ENCODE data around the gene AOAH. TPM values are rescaled to one million over a fixed set of nuclear protein-coding genes. Genes with fewer than 3 reads are reported as not detected.

The AOAH gene
- total RNA-seq, 1 experiment from 2014 or later: not detected

DNA sequence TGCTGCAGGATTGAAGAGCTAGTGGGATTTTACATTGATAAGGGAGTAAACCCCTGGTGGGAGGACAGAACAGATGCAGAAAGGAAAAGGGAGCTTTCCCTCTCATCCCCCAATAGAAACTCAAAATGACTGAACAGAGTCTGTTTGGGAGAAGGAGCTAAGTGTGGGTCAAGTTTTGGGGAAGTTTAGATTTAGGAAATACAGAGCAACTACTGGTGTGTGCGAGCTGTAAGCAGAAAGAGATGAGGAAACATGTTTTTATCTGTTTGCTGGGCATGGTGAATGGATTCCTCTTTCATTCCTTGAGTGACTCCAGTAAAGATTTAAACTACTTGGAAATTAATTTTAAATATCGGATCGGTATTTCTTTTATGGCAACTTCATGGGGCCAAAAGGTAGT, 132.7 kb downstream of the AOAH start:
- H3K4me3 ChIP-seq (ENCODE audit: low read depth, low read length): no peak overlapping the region
- peaks cover 2% of the 10 kb centered on the region for H3K4me1 Mint-ChIP-seq (ENCODE audit: low read depth, unreplicated experiment)
- no peak for DNase-seq
- BruUV-seq (replicated peaks): no TSS peak
- H3K27ac Mint-ChIP-seq (ENCODE audit: unreplicated experiment): no peak overlapping the region
- no peak overlapping the region for H3K4me3 Mint-ChIP-seq (ENCODE audit: unreplicated experiment)
- intact Hi-C loops (cut with micrococcal nuclease; ENCODE audit: unreplicated experiment): no loop called here
- ChIA-PET CTCF (no interaction called here), POLR2A (no interaction called here)
- no peaks in the 10 kb centered on the region for H3K27me3 ChIP-seq (replicated peaks; ENCODE audit: control insufficient read depth, insufficient read depth, low read length)
- no peaks in the 10 kb centered on the region for H3K36me3 Mint-ChIP-seq (ENCODE audit: insufficient read depth, unreplicated experiment)
- H3K36me3 ChIP-seq (ENCODE audit: control insufficient read depth, insufficient read depth, low read length): no peaks in the 10 kb centered on the region
- H3K4me1 ChIP-seq: no peaks in the 10 kb centered on the region
- H3K9me3 Mint-ChIP-seq (ENCODE audit: unreplicated experiment): no peaks in the 10 kb centered on the region
- no peaks in the 10 kb centered on the region for H3K9me3 ChIP-seq
- TF ChIP-seq, protein P1, sequence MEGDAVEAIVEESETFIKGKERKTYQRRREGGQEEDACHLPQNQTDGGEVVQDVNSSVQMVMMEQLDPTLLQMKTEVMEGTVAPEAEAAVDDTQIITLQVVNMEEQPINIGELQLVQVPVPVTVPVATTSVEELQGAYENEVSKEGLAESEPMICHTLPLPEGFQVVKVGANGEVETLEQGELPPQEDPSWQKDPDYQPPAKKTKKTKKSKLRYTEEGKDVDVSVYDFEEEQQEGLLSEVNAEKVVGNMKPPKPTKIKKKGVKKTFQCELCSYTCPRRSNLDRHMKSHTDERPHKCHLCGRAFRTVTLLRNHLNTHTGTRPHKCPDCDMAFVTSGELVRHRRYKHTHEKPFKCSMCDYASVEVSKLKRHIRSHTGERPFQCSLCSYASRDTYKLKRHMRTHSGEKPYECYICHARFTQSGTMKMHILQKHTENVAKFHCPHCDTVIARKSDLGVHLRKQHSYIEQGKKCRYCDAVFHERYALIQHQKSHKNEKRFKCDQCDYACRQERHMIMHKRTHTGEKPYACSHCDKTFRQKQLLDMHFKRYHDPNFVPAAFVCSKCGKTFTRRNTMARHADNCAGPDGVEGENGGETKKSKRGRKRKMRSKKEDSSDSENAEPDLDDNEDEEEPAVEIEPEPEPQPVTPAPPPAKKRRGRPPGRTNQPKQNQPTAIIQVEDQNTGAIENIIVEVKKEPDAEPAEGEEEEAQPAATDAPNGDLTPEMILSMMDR (IDR thresholded peaks at IDR 0.05; ENCODE audit: insufficient read depth in 1 of 2, low read depth in 1 of 2, low read length in 1 of 2, severe bottlenecking in 1 of 2, unreplicated experiment in 1 of 2): no peak
- peaks cover 7% of the 10 kb centered on the region for H3K27me3 Mint-ChIP-seq (ENCODE audit: insufficient read depth, unreplicated experiment)

DNA sequence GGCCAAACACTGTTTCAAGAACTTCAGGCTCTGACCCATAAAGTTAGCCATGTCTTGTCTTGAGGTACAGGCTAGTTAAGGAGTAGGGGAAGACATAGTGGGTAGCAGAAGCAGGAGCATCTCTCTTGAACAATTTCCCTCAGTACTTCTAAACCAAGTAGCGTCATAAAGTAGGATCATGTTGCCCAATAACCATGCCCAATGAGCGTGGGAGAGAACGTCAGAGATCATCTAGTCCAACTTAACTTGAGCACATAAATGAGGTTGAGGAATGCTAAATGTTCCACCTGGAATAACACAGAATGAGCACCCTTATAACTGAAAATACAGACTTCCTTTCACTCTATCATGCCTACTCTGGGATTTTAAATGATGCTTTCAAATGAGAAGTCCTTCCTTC, 134.9 kb downstream of the AOAH start:
- Histone ChIP-seq H3K9me3 (no peaks in the 10 kb centered on the region), H3K36me3 (ENCODE audit: control insufficient read depth, insufficient read depth, low read length) (no peaks in the 10 kb centered on the region), H3K4me1 (no peaks in the 10 kb centered on the region), H3K27me3 (replicated peaks; ENCODE audit: control insufficient read depth, insufficient read depth, low read length) (no peaks in the 10 kb centered on the region), H3K4me3 (ENCODE audit: low read depth, low read length) (no peak overlapping the region)
- no TSS peak for BruUV-seq (replicated peaks)
- H3K4me3 Mint-ChIP-seq (ENCODE audit: unreplicated experiment): no peak overlapping the region
- TF ChIP-seq, protein P1 (IDR thresholded peaks at IDR 0.05; ENCODE audit: insufficient read depth in 1 of 2, low read depth in 1 of 2, low read length in 1 of 2, severe bottlenecking in 1 of 2, unreplicated experiment in 1 of 2): no peak
- no peaks in the 10 kb centered on the region for H3K36me3 Mint-ChIP-seq (ENCODE audit: insufficient read depth, unreplicated experiment)
- POLR2A ChIA-PET: no interaction called here
- peaks cover 16% of the 10 kb centered on the region for H3K27me3 Mint-ChIP-seq (ENCODE audit: insufficient read depth, unreplicated experiment)
- no peak overlapping the region for H3K27ac Mint-ChIP-seq (ENCODE audit: unreplicated experiment)
- no peaks in the 10 kb centered on the region for H3K4me1 Mint-ChIP-seq (ENCODE audit: low read depth, unreplicated experiment)
- CTCF ChIA-PET: no interaction called here
- intact Hi-C loops (cut with micrococcal nuclease; ENCODE audit: unreplicated experiment): no loop called here
- DNase-seq: no peak
- no peaks in the 10 kb centered on the region for H3K9me3 Mint-ChIP-seq (ENCODE audit: unreplicated experiment)

DNA sequence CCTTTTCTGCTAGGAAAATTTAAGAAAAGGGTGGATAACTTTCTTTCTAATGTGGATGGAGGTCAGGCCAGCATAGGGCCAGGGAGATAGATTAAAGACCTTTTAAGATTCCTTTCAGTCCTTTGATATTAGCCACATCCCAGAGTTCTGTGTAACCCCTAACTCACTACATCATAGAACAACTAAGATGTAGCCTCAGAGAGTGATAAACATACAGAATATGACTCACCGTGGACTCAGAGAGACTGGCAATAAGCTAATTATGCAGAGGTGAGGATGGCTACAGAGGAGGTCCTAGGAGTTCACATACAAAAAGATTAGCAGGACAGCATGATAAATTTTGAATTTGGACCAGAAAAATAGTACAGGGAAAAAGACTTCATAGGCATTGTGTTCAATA, 141.0 kb downstream of the AOAH start:
- H3K36me3 Mint-ChIP-seq (ENCODE audit: insufficient read depth, unreplicated experiment): no peaks in the 10 kb centered on the region
- ChIA-PET POLR2A (no interaction called here), CTCF (no interaction called here)

More for the DNA sequence above, 141.0 kb downstream of the AOAH start:
- Histone ChIP-seq H3K27me3 (replicated peaks; ENCODE audit: control insufficient read depth, insufficient read depth, low read length) (no peaks in the 10 kb centered on the region), H3K4me3 (ENCODE audit: low read depth, low read length) (no peak overlapping the region), H3K9me3 (no peaks in the 10 kb centered on the region), H3K4me1 (no peaks in the 10 kb centered on the region), H3K36me3 (ENCODE audit: control insufficient read depth, insufficient read depth, low read length) (no peaks in the 10 kb centered on the region)
- Mint-ChIP-seq H3K4me1 (ENCODE audit: low read depth, unreplicated experiment) (no peaks in the 10 kb centered on the region), H3K27me3 (ENCODE audit: insufficient read depth, unreplicated experiment) (peaks cover 9% of the 10 kb centered on the region), H3K4me3 (ENCODE audit: unreplicated experiment) (no peak overlapping the region), H3K9me3 (ENCODE audit: unreplicated experiment) (no peaks in the 10 kb centered on the region), H3K27ac (ENCODE audit: unreplicated experiment) (no peak overlapping the region)
- no peak for DNase-seq
- BruUV-seq (replicated peaks): no TSS peak
- TF ChIP-seq, protein P1 (IDR thresholded peaks at IDR 0.05; ENCODE audit: insufficient read depth in 1 of 2, low read depth in 1 of 2, low read length in 1 of 2, severe bottlenecking in 1 of 2, unreplicated experiment in 1 of 2): no peak
- intact Hi-C loops (cut with micrococcal nuclease; ENCODE audit: unreplicated experiment): no loop called here

Data from Caco-2 (cell line).